GM12801 (cell line): ENCODE data around the gene OVAAL.

Source experiments
- TF ChIP-seq, protein P1 (sequence below): IDR thresholded peaks from one replicate; pipeline ENCODE4 v1.5.1; 2011; ENCODE audit warnings: control low read depth; ENCODE audit not compliant: insufficient read length; ENCODE audit errors: extremely low read depth

OVAAL gene

DNA sequence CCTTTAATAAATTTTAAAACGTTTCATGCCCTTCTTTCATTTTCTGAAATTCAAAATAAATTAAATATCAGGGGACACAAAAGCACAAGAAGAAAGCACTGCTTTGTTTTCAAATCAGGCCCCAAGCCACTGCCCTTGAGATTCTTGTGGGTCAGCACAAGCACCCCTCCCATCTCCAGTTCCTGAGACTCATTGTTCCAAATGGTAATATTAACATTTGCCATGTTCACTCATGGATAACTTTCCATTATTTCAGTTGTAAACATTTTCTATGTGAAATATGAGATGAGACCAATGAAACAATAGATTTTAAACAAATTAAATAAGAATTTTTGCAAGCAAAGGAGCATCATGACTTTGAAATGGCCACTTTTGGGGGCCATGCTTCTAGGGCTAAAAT, 7.7 kb downstream of the OVAAL start:
- TF ChIP-seq, protein P1, sequence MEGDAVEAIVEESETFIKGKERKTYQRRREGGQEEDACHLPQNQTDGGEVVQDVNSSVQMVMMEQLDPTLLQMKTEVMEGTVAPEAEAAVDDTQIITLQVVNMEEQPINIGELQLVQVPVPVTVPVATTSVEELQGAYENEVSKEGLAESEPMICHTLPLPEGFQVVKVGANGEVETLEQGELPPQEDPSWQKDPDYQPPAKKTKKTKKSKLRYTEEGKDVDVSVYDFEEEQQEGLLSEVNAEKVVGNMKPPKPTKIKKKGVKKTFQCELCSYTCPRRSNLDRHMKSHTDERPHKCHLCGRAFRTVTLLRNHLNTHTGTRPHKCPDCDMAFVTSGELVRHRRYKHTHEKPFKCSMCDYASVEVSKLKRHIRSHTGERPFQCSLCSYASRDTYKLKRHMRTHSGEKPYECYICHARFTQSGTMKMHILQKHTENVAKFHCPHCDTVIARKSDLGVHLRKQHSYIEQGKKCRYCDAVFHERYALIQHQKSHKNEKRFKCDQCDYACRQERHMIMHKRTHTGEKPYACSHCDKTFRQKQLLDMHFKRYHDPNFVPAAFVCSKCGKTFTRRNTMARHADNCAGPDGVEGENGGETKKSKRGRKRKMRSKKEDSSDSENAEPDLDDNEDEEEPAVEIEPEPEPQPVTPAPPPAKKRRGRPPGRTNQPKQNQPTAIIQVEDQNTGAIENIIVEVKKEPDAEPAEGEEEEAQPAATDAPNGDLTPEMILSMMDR = no peak

GRCh38 chr1:180567654-180568053, 8.9 kb downstream of the OVAAL start:
- TF ChIP-seq, protein P1 = no peak

DNA sequence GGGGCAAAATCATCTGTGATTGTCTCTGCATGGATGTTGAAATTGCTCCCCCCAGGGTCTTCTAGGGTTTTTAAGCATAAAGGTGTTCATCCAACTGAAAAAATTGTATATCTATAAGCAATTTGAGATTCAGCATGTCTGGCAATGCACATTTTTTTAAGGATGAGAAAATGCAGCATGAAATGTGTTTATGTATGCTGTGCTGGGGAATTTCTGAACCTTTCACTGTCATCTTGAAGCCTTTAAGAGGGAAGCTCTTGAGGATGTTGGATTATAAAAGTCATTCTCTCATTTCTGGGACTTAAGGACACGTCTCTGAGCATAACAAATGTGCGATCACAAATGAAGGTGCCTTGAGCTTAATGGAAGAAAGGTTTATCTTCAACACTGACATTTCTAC, 9.4 kb downstream of the OVAAL start:
- TF ChIP-seq, protein P1 = no peak

DNA sequence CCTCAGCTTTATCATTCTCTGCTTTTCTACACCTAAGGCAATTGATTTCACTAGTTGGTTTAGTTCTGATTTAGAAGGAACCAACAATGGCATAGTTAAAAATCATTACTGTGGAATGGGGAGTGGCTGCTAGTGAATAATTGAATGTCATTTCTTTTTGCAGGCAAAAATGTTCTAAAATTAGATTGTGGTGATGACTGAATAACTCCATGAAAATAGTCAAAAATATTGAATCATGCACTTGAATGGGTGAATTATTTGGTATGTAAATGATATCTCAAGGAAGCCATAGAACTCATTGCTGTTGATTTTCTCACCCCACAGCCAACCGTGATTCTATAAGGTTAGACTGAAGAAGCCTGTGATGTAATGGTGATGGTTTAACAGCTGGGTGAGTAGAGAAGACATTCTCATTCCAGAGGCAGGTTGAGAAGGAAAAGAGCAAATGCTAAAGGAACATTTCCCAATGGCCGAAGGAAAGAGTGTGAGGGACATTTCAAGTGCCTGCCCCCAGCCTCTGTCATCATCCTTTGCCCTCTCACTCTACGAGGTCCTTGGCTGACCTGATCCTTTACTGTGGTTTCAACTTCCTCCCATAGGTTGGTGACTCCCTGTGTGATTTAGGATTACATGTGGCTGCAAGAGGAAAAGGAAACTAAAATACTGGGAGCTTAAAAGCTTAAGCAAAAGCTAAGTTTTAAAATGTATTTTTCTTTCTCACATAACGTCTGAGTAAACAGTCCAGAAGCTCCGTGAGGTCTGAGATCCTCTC, 12.5 kb downstream of the OVAAL start:
- TF ChIP-seq, protein P1 = no peak

GRCh38 chr1:180571832-180572636, 13.3 kb downstream of the OVAAL start:
- TF ChIP-seq, protein P1 = no peak

DNA sequence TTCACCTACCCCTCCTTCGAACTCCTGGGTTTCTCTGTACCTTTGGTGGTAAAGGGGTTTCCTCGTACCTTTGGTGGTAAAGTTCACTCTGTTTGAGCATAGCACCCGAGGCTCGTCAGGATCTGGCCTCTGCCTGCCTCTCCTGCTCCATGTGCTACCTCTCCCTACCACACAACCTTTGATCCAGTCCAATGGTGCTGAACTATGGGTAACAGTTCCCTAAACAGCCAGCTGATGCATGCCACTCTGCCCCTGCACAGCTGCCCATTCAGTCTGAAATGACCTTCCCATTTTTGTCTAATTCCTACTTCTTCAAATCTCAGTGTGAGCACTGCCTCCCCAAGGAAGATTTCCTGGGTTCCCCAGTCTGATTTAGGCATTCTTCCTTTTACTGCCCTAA, 14.0 kb downstream of the OVAAL start:
- TF ChIP-seq, protein P1 = no peak

DNA sequence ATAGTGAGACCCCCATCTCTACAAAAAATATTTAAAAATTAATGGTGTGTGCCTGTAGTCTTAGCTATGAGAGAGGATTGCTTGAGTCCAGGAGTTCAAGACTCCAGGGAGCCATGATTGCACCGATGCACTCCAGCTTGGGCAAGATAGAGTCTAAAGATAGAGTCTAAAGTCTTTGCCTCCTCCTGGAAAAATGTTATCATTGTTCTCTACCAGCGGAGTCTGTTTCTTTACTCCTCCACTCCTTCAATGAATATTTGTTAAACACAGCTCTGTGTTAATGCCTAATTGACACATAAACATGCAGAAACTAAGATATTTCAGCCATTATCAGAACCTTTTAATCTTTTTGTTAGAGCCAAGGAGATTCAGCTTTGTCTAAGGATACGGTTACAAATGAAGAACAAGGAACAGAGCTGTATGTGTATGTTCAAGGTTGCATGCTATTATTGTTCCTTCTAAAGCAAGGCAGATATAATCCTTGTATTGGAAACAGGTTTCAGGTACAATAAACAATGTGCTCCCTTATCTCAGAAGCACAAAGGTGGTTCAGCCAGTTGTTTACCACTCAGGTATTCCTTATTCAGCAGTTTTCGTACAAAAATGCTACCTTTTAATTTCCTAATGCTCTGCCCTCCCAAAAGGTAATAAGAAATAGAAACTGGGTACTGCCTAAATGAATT, 15.4 kb downstream of the OVAAL start:
- TF ChIP-seq, protein P1 = no peak
